Fibroblast of peridontal ligament (primary cell): ENCODE data around the gene HTRA3.

Source experiments
- DNase-seq: peaks from one replicate; pipeline ENCODE4 v3.0.0-alpha.2; 2010; ENCODE audit errors: extremely low read depth

The HTRA3 gene

GRCh38 chr4:8292478-8293107 lies 23.0 kb downstream of the HTRA3 start:
- DNase-seq = no peak

- no peak for DNase-seq
Measured at GRCh38 chr4:8293131-8293975, 23.8 kb downstream of the HTRA3 start.

- no peak for DNase-seq
Measured at GRCh38 chr4:8294036-8294435, 24.5 kb downstream of the HTRA3 start.

- DNase-seq = no peak
Measured at GRCh38 chr4:8294775-8295174, 25.2 kb downstream of the HTRA3 start.

GRCh38 chr4:8295471-8295870 lies 25.9 kb downstream of the HTRA3 start:
- no peak for DNase-seq

GRCh38 chr4:8296491-8296890 lies 26.9 kb downstream of the HTRA3 start:
- no peak for DNase-seq

- DNase-seq = no peak
Measured at GRCh38 chr4:8297141-8297601, 27.6 kb downstream of the HTRA3 start.

GRCh38 chr4:8297691-8298485 lies 28.3 kb downstream of the HTRA3 start:
- no peak for DNase-seq

- no peak for DNase-seq
Measured at GRCh38 chr4:8300832-8301231, 31.3 kb downstream of the HTRA3 start.

- DNase-seq = no peak
Measured at GRCh38 chr4:8301851-8302730, 32.5 kb downstream of the HTRA3 start.

- DNase-seq = no peak
Measured at GRCh38 chr4:8303081-8303480, 33.5 kb downstream of the HTRA3 start.

GRCh38 chr4:8303485-8304281 lies 34.1 kb downstream of the HTRA3 start:
- peak; percentile 92 for DNase-seq

GRCh38 chr4:8304827-8305695 lies 35.5 kb downstream of the HTRA3 start:
- no peak for DNase-seq

GRCh38 chr4:8305851-8306471 lies 36.4 kb downstream of the HTRA3 start:
- DNase-seq = no peak

- no peak for DNase-seq
Measured at GRCh38 chr4:8306511-8307021, 37.0 kb downstream of the HTRA3 start.

GRCh38 chr4:8307121-8307520 lies 37.6 kb downstream of the HTRA3 start:
- DNase-seq = no peak

- no peak for DNase-seq
Measured at GRCh38 chr4:8307714-8308113, 38.2 kb downstream of the HTRA3 start.

- no peak for DNase-seq
Measured at GRCh38 chr4:8308144-8308543, 38.6 kb downstream of the HTRA3 start.
